SK-N-SH treated with all-trans-retinoic acid at 6 μM for 48 hours (cell line): Measurements from ENCODE around the gene C20orf144.

Experiments
- ATAC-seq: fragments of 200-7000 bp; cut with Tn5 transposase; 3 replicates; pipeline ENCODE4 v1.9.1; 2020; ENCODE audit warnings: mild to moderate bottlenecking, moderate library complexity
- ARNTL ChIP-seq: fragments of 450-650 bp; formaldehyde crosslinking; IDR thresholded peaks from 2 replicates; pipeline ENCODE4 v1.5.0; 2020; ENCODE audit warnings: low read depth, mild to moderate bottlenecking, moderate library complexity, borderline replicate concordance
- BACH2 ChIP-seq: fragments of 250-450 bp; sonication (Bioruptor Pico); IDR thresholded peaks from 2 replicates; pipeline ENCODE4 v1.9.0; 2021; ENCODE audit warnings: mild to moderate bottlenecking, borderline replicate concordance
- CSDC2 ChIP-seq: fragments of 250-450 bp; sonication (Bioruptor Pico); IDR thresholded peaks from 2 replicates; pipeline ENCODE4 v1.5.0; 2020; ENCODE audit warnings: mild to moderate bottlenecking, moderate library complexity
- ESRRG ChIP-seq: fragments of 250-450 bp; sonication (Bioruptor Pico); IDR thresholded peaks from 2 replicates; pipeline ENCODE4 v1.6.1; 2021; ENCODE audit warnings: mild to moderate bottlenecking
- GLIS3 ChIP-seq: fragments of 250-450 bp; sonication (Bioruptor Pico); IDR thresholded peaks from 2 replicates; pipeline ENCODE4 v1.5.0; 2020; ENCODE audit warnings: mild to moderate bottlenecking, moderate library complexity
- ISL1 ChIP-seq: fragments of 250-450 bp; sonication (Bioruptor Pico); IDR thresholded peaks from 2 replicates; pipeline ENCODE4 v2.1.2; 2022; ENCODE audit warnings: mild to moderate bottlenecking, moderate library complexity
- PPARA ChIP-seq: fragments of 250-450 bp; sonication (Bioruptor Pico); IDR thresholded peaks from 2 replicates; pipeline ENCODE4 v1.5.0; 2020; ENCODE audit warnings: mild to moderate bottlenecking, borderline replicate concordance
- RARB ChIP-seq: fragments of 250-450 bp; sonication (Bioruptor Pico); IDR thresholded peaks from 2 replicates; pipeline ENCODE4 v1.8.0; 2021; ENCODE audit warnings: mild to moderate bottlenecking, moderate library complexity
- SNAI2 ChIP-seq: fragments of 250-450 bp; sonication (Bioruptor Pico); IDR thresholded peaks from 2 replicates; pipeline ENCODE4 v1.5.0; 2020; ENCODE audit warnings: mild to moderate bottlenecking, moderate library complexity
- TOX ChIP-seq: fragments of 250-450 bp; sonication (Bioruptor Pico); IDR thresholded peaks from 2 replicates; pipeline ENCODE4 v1.8.0; 2021; ENCODE audit warnings: mild to moderate bottlenecking, moderate library complexity, borderline replicate concordance
- ZC3H10 ChIP-seq: fragments of 250-450 bp; sonication (Bioruptor Pico); IDR thresholded peaks from 2 replicates; pipeline ENCODE4 v1.5.1; 2021; ENCODE audit warnings: mild to moderate bottlenecking, moderate library complexity
- ZFP3 ChIP-seq: fragments of 250-450 bp; sonication (Bioruptor Pico); IDR thresholded peaks from 2 replicates; pipeline ENCODE4 v1.5.0; 2020; ENCODE audit warnings: mild to moderate bottlenecking, moderate library complexity
- ZFP30 ChIP-seq: fragments of 450-650 bp; formaldehyde crosslinking; IDR thresholded peaks from 2 replicates; pipeline ENCODE4 v1.5.0; 2022; ENCODE audit warnings: mild to moderate bottlenecking, moderate library complexity
- ZNF565 ChIP-seq: fragments of 450-650 bp; formaldehyde crosslinking; conservative IDR thresholded peaks from 2 replicates; pipeline ENCODE4 v1.5.0; 2020; ENCODE audit warnings: low read depth, mild to moderate bottlenecking, moderate library complexity
- ZNF70 ChIP-seq: fragments of 450-650 bp; formaldehyde crosslinking; IDR thresholded peaks from 2 replicates; pipeline ENCODE4 v1.5.0; 2020; ENCODE audit warnings: mild to moderate bottlenecking, moderate library complexity
- TF ChIP-seq, protein P1 (sequence below): fragments of 250-450 bp; sonication (Bioruptor Pico); IDR thresholded peaks from 2 replicates; pipeline ENCODE4 v1.5.0; 2020; ENCODE audit warnings: mild to moderate bottlenecking, moderate library complexity
- TF ChIP-seq, protein P2 (sequence below): fragments of 250-450 bp; sonication (Bioruptor Pico); IDR thresholded peaks from 2 replicates; pipeline ENCODE4 v1.8.0; 2020; ENCODE audit warnings: mild to moderate bottlenecking, moderate library complexity, borderline replicate concordance
- TF ChIP-seq, protein P3 (sequence below): fragments of 250-450 bp; sonication (Bioruptor Pico); IDR thresholded peaks from 2 replicates; pipeline ENCODE4 v1.5.1; 2021; ENCODE audit warnings: mild to moderate bottlenecking, moderate library complexity
- TF ChIP-seq, protein P4 (sequence below): fragments of 250-450 bp; sonication (Bioruptor Pico); IDR thresholded peaks from 2 replicates; pipeline ENCODE4 v1.5.1; 2020; ENCODE audit warnings: low read depth, mild to moderate bottlenecking, moderate library complexity

Gene C20orf144

DNA sequence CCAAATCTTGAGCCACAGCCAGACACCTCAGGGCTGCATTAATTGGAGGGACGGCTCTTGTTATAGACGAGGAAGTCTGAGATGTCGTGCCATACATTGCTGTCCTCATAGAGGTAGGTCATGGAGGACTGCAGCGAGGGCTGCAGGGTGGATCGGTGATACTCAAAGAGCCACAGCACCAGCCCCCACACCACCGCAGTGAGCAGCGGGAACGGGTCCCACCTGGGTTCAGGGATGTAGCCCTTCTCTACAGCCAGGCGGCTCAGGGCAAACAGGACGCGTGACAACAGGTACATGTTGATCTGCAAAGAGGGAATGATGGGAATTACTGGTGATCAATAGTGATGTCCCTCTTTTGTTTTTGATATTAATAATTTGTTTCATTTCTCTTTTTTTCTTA, 45.5 kb downstream of the C20orf144 start:
- TF ChIP-seq, protein P1, sequence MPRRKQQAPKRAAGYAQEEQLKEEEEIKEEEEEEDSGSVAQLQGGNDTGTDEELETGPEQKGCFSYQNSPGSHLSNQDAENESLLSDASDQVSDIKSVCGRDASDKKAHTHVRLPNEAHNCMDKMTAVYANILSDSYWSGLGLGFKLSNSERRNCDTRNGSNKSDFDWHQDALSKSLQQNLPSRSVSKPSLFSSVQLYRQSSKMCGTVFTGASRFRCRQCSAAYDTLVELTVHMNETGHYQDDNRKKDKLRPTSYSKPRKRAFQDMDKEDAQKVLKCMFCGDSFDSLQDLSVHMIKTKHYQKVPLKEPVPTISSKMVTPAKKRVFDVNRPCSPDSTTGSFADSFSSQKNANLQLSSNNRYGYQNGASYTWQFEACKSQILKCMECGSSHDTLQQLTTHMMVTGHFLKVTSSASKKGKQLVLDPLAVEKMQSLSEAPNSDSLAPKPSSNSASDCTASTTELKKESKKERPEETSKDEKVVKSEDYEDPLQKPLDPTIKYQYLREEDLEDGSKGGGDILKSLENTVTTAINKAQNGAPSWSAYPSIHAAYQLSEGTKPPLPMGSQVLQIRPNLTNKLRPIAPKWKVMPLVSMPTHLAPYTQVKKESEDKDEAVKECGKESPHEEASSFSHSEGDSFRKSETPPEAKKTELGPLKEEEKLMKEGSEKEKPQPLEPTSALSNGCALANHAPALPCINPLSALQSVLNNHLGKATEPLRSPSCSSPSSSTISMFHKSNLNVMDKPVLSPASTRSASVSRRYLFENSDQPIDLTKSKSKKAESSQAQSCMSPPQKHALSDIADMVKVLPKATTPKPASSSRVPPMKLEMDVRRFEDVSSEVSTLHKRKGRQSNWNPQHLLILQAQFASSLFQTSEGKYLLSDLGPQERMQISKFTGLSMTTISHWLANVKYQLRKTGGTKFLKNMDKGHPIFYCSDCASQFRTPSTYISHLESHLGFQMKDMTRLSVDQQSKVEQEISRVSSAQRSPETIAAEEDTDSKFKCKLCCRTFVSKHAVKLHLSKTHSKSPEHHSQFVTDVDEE (CRISPR knock-in tag): no peak
- TF ChIP-seq, protein P2, sequence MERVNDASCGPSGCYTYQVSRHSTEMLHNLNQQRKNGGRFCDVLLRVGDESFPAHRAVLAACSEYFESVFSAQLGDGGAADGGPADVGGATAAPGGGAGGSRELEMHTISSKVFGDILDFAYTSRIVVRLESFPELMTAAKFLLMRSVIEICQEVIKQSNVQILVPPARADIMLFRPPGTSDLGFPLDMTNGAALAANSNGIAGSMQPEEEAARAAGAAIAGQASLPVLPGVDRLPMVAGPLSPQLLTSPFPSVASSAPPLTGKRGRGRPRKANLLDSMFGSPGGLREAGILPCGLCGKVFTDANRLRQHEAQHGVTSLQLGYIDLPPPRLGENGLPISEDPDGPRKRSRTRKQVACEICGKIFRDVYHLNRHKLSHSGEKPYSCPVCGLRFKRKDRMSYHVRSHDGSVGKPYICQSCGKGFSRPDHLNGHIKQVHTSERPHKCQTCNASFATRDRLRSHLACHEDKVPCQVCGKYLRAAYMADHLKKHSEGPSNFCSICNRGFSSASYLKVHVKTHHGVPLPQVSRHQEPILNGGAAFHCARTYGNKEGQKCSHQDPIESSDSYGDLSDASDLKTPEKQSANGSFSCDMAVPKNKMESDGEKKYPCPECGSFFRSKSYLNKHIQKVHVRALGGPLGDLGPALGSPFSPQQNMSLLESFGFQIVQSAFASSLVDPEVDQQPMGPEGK (CRISPR knock-in tag): no peak
- TF ChIP-seq CSDC2 (no peak), ZFP30 (CRISPR knock-in tag) (no peak), ISL1 (CRISPR knock-in tag) (no peak), ZNF565 (CRISPR knock-in tag) (no peak), ZFP3 (CRISPR knock-in tag) (no peak), ZC3H10 (CRISPR knock-in tag) (no peak), PPARA (no peak), ESRRG (CRISPR knock-in tag) (no peak), ARNTL (CRISPR knock-in tag) (no peak), TOX (no peak), BACH2 (CRISPR knock-in tag) (no peak), SNAI2 (CRISPR knock-in tag) (no peak), ZNF70 (CRISPR knock-in tag) (no peak)
- TF ChIP-seq, protein P3, sequence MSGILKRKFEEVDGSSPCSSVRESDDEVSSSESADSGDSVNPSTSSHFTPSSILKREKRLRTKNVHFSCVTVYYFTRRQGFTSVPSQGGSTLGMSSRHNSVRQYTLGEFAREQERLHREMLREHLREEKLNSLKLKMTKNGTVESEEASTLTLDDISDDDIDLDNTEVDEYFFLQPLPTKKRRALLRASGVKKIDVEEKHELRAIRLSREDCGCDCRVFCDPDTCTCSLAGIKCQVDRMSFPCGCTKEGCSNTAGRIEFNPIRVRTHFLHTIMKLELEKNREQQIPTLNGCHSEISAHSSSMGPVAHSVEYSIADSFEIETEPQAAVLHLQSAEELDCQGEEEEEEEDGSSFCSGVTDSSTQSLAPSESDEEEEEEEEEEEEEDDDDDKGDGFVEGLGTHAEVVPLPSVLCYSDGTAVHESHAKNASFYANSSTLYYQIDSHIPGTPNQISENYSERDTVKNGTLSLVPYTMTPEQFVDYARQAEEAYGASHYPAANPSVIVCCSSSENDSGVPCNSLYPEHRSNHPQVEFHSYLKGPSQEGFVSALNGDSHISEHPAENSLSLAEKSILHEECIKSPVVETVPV (CRISPR knock-in tag): no peak
- no peak for ATAC-seq

DNA sequence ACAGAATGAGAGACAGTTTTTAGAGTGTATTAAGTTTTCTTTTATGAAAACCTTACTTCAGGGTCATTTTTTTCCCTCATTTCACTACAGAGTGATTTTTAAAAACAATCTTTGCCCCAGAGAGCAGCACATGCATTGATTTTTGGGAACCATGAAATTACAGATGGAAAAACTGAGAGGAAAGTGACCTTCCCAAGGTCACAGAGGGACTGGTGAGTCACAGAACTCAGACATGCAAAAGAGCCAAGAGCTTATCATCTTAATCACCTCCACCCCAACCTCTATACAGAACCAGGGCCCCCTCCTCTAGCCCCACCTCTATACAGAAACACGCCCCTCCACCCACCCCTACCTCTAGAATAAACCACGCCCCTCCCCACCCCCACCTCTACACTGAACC, 47.3 kb downstream of the C20orf144 start:
- ATAC-seq: no peak
- TF ChIP-seq, protein P3 (CRISPR knock-in tag): no peak

DNA sequence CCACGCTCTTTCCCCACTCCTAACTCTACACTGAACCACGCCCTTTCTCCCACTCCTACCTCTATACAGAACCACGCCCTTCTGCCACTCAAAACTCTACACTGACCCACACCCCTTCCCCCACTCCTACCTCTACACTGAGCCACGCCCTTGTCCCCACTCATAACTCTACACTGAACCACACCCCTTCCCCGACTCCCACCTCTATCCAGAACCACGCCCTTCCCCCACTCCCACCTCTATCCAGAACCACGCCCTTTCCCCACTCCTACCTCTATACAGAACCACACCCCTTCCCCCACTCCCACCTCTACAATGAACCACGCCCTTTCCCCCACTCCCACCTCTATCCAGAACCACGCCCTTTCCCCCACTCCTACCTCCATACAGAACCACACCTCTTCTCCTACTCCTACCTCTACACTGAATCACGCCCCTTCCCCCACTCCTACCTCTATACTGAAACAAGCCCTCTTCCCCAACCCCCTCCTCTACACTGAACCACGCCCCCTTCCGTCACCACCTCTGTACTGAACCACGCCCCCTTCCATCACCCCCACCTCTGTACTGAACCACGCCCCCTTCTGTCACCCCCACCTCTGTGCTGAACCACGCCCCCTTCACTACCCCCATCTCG, 47.9 kb downstream of the C20orf144 start:
- ATAC-seq: no peak
- TF ChIP-seq TOX (no peak), CSDC2 (no peak), GLIS3 (CRISPR knock-in tag) (no peak), ARNTL (CRISPR knock-in tag) (no peak), BACH2 (CRISPR knock-in tag) (no peak), ISL1 (CRISPR knock-in tag) (no peak), RARB (no peak)
- TF ChIP-seq, protein P1 (CRISPR knock-in tag): no peak
- TF ChIP-seq, protein P4, sequence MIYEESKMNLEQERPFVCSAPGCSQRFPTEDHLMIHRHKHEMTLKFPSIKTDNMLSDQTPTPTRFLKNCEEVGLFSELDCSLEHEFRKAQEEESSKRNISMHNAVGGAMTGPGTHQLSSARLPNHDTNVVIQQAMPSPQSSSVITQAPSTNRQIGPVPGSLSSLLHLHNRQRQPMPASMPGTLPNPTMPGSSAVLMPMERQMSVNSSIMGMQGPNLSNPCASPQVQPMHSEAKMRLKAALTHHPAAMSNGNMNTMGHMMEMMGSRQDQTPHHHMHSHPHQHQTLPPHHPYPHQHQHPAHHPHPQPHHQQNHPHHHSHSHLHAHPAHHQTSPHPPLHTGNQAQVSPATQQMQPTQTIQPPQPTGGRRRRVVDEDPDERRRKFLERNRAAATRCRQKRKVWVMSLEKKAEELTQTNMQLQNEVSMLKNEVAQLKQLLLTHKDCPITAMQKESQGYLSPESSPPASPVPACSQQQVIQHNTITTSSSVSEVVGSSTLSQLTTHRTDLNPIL (CRISPR knock-in tag): no peak
- TF ChIP-seq, all 23 proteins: peak for 0
